K562 (cell line): ENCODE data around the gene FIZ1. TPM values are rescaled to one million over a fixed set of nuclear protein-coding genes. Genes with fewer than 3 reads are reported as not detected.

Source experiments
- KAT7 ChIP-seq: sonication (generic); formaldehyde crosslinking; IDR thresholded peaks from 2 replicates; pipeline ENCODE4 v1.8.0; 2022; ENCODE audit warnings: missing genetic modification reagents, mild to moderate bottlenecking, borderline replicate concordance
- NR1H2 ChIP-seq: sonication (generic); formaldehyde crosslinking; IDR thresholded peaks from 2 replicates; pipeline ENCODE4 v1.4.0; 2020; ENCODE audit warnings: mild to moderate bottlenecking, missing genetic modification reagents
- RBM22 ChIP-seq: fragments of 200-400 bp; formaldehyde crosslinking; IDR thresholded peaks from 2 replicates; pipeline ENCODE4 v1.6.1; 2018; ENCODE audit warnings: low read length, low read depth; ENCODE audit not compliant: poor library complexity, severe bottlenecking
- SMAD3 ChIP-seq: fragments of 450-650 bp; formaldehyde crosslinking; conservative IDR thresholded peaks from 2 replicates; pipeline ENCODE4 v1.4.0; 2020; ENCODE audit warnings: mild to moderate bottlenecking
- TAF1 ChIP-seq: IDR thresholded peaks from 2 replicates; pipeline ENCODE4 v1.6.1; 2011; ENCODE audit warnings: mild to moderate bottlenecking, low read length, moderate library complexity; ENCODE audit not compliant: insufficient read depth, control insufficient read depth, severe bottlenecking; ENCODE audit errors: extremely low read depth
- ZNF12 ChIP-seq: sonication (generic); formaldehyde crosslinking; IDR thresholded peaks from 2 replicates; pipeline ENCODE4 v1.4.0; 2020; ENCODE audit warnings: mild to moderate bottlenecking, missing genetic modification reagents
- ZNF143 ChIP-seq: sonication (generic); formaldehyde crosslinking; IDR thresholded peaks from 2 replicates; pipeline ENCODE4 v1.9.0; 2022; ENCODE audit warnings: mild to moderate bottlenecking, missing genetic modification reagents
- polyA plus RNA-seq, 8 experiments: library from polyadenylated mRNA; depleted of rRNA in 4 of 8; stranded (reverse) in 5 of 8; unstranded in 3 of 8; fragments of >200 nt; fragmentation: Nextera tagmentation in 2 of 8; fragmentation: Illumina TruSeq in 1 of 8; extraction: Ambion mirVana in 2 of 8; extraction: Trizol in 1 of 8; gene quantifications; 2 replicates each; pipeline versions ENCODE4 v1.2.1 to v1.2.3, GENCODE V29; 2011 to 2014; ENCODE audit warnings: inconsistent platforms in 1 of 8, missing spikeins in 1 of 8
- total RNA-seq, 7 experiments: library from RNA; depleted of rRNA in 6 of 7; stranded (reverse); fragments of >200 nt in 6 of 7; fragmentation: Illumina TruSeq in 2 of 7; extraction: Trizol in 2 of 7; gene quantifications; 2 replicates each; pipeline versions ENCODE4 v1.2.1 to v1.2.3, GENCODE V29; 2011 to 2021; ENCODE audit warnings: low replicate concordance in 1 of 7
- TF ChIP-seq, protein P1 (sequence below): fragments of 250-450 bp; sonication (Bioruptor Pico); IDR thresholded peaks from 2 replicates; pipeline ENCODE4 v1.5.0; 2022; ENCODE audit warnings: mild to moderate bottlenecking
- TF ChIP-seq, protein P2 (sequence below): fragments of 200-600 bp; sonication (generic); IDR thresholded peaks from one replicate; pipeline ENCODE4 v1.6.1; 2012; ENCODE audit warnings: mild to moderate bottlenecking, low read depth, low read length, inconsistent platforms
- TF ChIP-seq, protein P3 (sequence below): fragments of 250-450 bp; sonication (Bioruptor Pico); IDR thresholded peaks from 2 replicates; pipeline ENCODE4 v1.5.1; 2021; ENCODE audit warnings: mild to moderate bottlenecking

The FIZ1 gene
- total and polyA plus RNA-seq, 9 of the 15 experiments (the other 6 are each of a cell fraction or from before 2014, with no cell fraction given), result 0.79 to 17.5 (median 5.5) TPM

DNA sequence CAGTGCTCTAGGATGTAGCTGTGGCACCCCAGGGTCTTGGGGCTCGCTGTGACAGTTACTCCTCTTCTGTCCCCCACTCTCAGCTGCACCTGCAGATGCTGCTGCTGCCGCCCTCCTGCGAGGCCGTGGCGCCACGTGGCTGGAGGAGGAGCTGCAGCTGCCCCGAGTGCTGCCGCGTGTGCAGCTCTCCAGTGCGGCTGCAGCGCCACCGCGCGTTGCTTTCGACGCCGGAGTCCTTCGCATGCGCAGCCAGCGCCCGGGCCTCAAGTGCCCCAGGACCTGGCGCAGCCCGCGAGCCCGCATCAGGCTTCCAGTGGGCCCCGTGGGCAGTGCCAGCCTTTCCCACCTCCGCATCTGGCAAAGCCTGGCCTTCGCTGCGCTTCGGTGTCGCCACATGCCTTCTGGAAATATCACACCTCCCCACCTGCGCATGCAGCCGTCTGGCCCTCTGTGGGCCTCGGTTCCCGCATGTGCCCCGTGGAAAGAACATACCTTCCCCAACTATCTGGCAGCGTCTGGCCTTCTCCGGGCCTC lies 40.8 kb upstream of the FIZ1 start (continued):
- TF ChIP-seq, protein P1, sequence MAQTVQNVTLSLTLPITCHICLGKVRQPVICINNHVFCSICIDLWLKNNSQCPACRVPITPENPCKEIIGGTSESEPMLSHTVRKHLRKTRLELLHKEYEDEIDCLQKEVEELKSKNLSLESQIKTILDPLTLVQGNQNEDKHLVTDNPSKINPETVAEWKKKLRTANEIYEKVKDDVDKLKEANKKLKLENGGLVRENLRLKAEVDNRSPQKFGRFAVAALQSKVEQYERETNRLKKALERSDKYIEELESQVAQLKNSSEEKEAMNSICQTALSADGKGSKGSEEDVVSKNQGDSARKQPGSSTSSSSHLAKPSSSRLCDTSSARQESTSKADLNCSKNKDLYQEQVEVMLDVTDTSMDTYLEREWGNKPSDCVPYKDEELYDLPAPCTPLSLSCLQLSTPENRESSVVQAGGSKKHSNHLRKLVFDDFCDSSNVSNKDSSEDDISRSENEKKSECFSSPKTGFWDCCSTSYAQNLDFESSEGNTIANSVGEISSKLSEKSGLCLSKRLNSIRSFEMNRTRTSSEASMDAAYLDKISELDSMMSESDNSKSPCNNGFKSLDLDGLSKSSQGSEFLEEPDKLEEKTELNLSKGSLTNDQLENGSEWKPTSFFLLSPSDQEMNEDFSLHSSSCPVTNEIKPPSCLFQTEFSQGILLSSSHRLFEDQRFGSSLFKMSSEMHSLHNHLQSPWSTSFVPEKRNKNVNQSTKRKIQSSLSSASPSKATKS (CRISPR knock-in tag), result no peak
- peak; percentile 61; the same call in 1 of the 2 replicates for TF ChIP-seq ZNF143 (CRISPR knock-in tag)
- no peak; the same call in 1 of the 2 replicates for TF ChIP-seq ZNF12
- TF ChIP-seq TAF1, result no peak
- peak; percentile 49; the same call in 1 of the 2 replicates for TF ChIP-seq SMAD3
- TF ChIP-seq, protein P2, sequence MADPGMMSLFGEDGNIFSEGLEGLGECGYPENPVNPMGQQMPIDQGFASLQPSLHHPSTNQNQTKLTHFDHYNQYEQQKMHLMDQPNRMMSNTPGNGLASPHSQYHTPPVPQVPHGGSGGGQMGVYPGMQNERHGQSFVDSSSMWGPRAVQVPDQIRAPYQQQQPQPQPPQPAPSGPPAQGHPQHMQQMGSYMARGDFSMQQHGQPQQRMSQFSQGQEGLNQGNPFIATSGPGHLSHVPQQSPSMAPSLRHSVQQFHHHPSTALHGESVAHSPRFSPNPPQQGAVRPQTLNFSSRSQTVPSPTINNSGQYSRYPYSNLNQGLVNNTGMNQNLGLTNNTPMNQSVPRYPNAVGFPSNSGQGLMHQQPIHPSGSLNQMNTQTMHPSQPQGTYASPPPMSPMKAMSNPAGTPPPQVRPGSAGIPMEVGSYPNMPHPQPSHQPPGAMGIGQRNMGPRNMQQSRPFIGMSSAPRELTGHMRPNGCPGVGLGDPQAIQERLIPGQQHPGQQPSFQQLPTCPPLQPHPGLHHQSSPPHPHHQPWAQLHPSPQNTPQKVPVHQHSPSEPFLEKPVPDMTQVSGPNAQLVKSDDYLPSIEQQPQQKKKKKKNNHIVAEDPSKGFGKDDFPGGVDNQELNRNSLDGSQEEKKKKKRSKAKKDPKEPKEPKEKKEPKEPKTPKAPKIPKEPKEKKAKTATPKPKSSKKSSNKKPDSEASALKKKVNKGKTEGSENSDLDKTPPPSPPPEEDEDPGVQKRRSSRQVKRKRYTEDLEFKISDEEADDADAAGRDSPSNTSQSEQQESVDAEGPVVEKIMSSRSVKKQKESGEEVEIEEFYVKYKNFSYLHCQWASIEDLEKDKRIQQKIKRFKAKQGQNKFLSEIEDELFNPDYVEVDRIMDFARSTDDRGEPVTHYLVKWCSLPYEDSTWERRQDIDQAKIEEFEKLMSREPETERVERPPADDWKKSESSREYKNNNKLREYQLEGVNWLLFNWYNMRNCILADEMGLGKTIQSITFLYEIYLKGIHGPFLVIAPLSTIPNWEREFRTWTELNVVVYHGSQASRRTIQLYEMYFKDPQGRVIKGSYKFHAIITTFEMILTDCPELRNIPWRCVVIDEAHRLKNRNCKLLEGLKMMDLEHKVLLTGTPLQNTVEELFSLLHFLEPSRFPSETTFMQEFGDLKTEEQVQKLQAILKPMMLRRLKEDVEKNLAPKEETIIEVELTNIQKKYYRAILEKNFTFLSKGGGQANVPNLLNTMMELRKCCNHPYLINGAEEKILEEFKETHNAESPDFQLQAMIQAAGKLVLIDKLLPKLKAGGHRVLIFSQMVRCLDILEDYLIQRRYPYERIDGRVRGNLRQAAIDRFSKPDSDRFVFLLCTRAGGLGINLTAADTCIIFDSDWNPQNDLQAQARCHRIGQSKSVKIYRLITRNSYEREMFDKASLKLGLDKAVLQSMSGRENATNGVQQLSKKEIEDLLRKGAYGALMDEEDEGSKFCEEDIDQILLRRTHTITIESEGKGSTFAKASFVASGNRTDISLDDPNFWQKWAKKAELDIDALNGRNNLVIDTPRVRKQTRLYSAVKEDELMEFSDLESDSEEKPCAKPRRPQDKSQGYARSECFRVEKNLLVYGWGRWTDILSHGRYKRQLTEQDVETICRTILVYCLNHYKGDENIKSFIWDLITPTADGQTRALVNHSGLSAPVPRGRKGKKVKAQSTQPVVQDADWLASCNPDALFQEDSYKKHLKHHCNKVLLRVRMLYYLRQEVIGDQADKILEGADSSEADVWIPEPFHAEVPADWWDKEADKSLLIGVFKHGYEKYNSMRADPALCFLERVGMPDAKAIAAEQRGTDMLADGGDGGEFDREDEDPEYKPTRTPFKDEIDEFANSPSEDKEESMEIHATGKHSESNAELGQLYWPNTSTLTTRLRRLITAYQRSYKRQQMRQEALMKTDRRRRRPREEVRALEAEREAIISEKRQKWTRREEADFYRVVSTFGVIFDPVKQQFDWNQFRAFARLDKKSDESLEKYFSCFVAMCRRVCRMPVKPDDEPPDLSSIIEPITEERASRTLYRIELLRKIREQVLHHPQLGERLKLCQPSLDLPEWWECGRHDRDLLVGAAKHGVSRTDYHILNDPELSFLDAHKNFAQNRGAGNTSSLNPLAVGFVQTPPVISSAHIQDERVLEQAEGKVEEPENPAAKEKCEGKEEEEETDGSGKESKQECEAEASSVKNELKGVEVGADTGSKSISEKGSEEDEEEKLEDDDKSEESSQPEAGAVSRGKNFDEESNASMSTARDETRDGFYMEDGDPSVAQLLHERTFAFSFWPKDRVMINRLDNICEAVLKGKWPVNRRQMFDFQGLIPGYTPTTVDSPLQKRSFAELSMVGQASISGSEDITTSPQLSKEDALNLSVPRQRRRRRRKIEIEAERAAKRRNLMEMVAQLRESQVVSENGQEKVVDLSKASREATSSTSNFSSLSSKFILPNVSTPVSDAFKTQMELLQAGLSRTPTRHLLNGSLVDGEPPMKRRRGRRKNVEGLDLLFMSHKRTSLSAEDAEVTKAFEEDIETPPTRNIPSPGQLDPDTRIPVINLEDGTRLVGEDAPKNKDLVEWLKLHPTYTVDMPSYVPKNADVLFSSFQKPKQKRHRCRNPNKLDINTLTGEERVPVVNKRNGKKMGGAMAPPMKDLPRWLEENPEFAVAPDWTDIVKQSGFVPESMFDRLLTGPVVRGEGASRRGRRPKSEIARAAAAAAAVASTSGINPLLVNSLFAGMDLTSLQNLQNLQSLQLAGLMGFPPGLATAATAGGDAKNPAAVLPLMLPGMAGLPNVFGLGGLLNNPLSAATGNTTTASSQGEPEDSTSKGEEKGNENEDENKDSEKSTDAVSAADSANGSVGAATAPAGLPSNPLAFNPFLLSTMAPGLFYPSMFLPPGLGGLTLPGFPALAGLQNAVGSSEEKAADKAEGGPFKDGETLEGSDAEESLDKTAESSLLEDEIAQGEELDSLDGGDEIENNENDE, result no peak
- peak; percentile 68 for TF ChIP-seq RBM22
- TF ChIP-seq KAT7 (CRISPR knock-in tag), result peak; percentile 89; the same call in 1 of the 2 replicates
- TF ChIP-seq, protein P3, sequence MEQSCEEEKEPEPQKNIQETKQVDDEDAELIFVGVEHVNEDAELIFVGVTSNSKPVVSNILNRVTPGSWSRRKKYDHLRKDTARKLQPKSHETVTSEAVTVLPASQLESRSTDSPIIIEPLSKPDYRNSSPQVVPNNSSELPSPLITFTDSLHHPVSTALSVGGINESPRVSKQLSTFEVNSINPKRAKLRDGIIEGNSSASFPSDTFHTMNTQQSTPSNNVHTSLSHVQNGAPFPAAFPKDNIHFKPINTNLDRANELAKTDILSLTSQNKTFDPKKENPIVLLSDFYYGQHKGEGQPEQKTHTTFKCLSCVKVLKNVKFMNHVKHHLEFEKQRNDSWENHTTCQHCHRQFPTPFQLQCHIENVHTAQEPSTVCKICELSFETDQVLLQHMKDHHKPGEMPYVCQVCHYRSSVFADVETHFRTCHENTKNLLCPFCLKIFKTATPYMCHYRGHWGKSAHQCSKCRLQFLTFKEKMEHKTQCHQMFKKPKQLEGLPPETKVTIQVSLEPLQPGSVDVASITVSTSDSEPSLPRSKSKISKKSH (CRISPR knock-in tag), result no peak
- peak; percentile 89; the same call in 1 of the 2 replicates for TF ChIP-seq NR1H2 (CRISPR knock-in tag)
